Breast epithelium (tissue), 3 donors: ENCODE measurements around the gene TRAPPC10.

Experiments used
- CTCF ChIP-seq, 3 donors: fragments of 450-650 bp; IDR thresholded peaks; one replicate each; pipeline ENCODE4 v1.5.1; 2016 to 2017; ENCODE audit warnings: antibody characterized with exemption in 3 of 3, mild to moderate bottlenecking in 3 of 3, moderate library complexity in 3 of 3
- POLR2A ChIP-seq: fragments of 450-650 bp; IDR thresholded peaks from one replicate; pipeline ENCODE4 v1.6.1; 2016; ENCODE audit warnings: antibody characterized with exemption, mild to moderate bottlenecking, moderate library complexity

GRCh38 chr21:44024887-44025353, 12.8 kb downstream of the TRAPPC10 start:
- TF ChIP-seq CTCF (IDR thresholded peaks at IDR 0.05) = no peak
- no peak for TF ChIP-seq POLR2A
